CD4-positive, alpha-beta T cell treated with Interleukin-17A for 1 hour (primary cell): ENCODE data around the gene NTN5.
"Not testable (repeated sequence)": the region's sequence is repeated elsewhere in the genome, so short reads cannot be mapped to it uniquely, and the experiment has no call there.

Source experiments
- DNase-seq: peaks from one replicate; pipeline ENCODE4 v3.0.0-alpha.2; 2020

NTN5 gene

GRCh38 chr19:48695743-48696352 lies 23.0 kb upstream of the NTN5 start, which contains the start of gene FUT2:
TSS of gene FUT2 (plus strand) at chr19:48695971. CDS start at chr19:48702957, 6,986 bp downstream.
- DNase-seq = no peak

GRCh38 chr19:48693629-48694028 lies 20.8 kb upstream of the NTN5 start:
- not testable (repeated sequence) for DNase-seq

GRCh38 chr19:48689449-48689848 lies 16.6 kb upstream of the NTN5 start:
- DNase-seq = no peak

- no peak for DNase-seq
These were observed 15.0 kb upstream of the NTN5 start for GRCh38 chr19:48687776-48688175.

GRCh38 chr19:48686637-48687036 lies 13.8 kb upstream of the NTN5 start:
- not testable (repeated sequence) for DNase-seq

- DNase-seq = no peak
These were observed 13.3 kb upstream of the NTN5 start for GRCh38 chr19:48686088-48686487.

GRCh38 chr19:48685583-48685982 lies 12.8 kb upstream of the NTN5 start:
- no peak for DNase-seq

- DNase-seq = peak; percentile 28
These were observed 10.5 kb upstream of the NTN5 start for GRCh38 chr19:48683349-48683748.

GRCh38 chr19:48681127-48681470 lies 8.3 kb upstream of the NTN5 start:
- DNase-seq = no peak

- no peak for DNase-seq
These were observed 7.8 kb upstream of the NTN5 start for GRCh38 chr19:48680436-48681126.

GRCh38 chr19:48680006-48680405 lies 7.2 kb upstream of the NTN5 start:
- DNase-seq = not testable (repeated sequence)

- no peak for DNase-seq
These were observed 5.4 kb upstream of the NTN5 start for GRCh38 chr19:48678201-48678600.

- DNase-seq = no peak
These were observed 4.1 kb upstream of the NTN5 start for GRCh38 chr19:48676887-48677286.

GRCh38 chr19:48676487-48676886 lies 3.7 kb upstream of the NTN5 start:
- no peak for DNase-seq

GRCh38 chr19:48674921-48675824 lies 2.4 kb upstream of the NTN5 start:
- peak; percentile 86 for DNase-seq

- DNase-seq = no peak
These were observed 1.5 kb upstream of the NTN5 start for GRCh38 chr19:48674216-48674809.

- no peak for DNase-seq
These were observed 751 bp upstream of the NTN5 start for GRCh38 chr19:48673436-48674100.

- DNase-seq = no peak
These were observed 1.3 kb downstream of the NTN5 start for GRCh38 chr19:48671446-48671995.

- no peak for DNase-seq
These were observed 1.9 kb downstream of the NTN5 start for GRCh38 chr19:48670699-48671445.

GRCh38 chr19:48669903-48670668 lies 2.7 kb downstream of the NTN5 start:
- no peak for DNase-seq

- DNase-seq = no peak
These were observed 4.1 kb downstream of the NTN5 start for GRCh38 chr19:48668761-48669160.
